NT2/D1 (cell line): Measurements from ENCODE around the gene ARHGEF4.

ENCODE experiments used
- DNase-seq: peaks from one replicate; pipeline ENCODE4 v3.0.0-alpha.2; 2011; ENCODE audit warnings: low read depth, low spot score
- H3K27me3 ChIP-seq: 2 replicates; pipeline ENCODE4 v1.6.0; 2011; ENCODE audit warnings: mild to moderate bottlenecking; ENCODE audit not compliant: insufficient read length, insufficient read depth
- H3K36me3 ChIP-seq: 2 replicates; pipeline ENCODE4 v1.6.1; 2011; ENCODE audit warnings: mild to moderate bottlenecking, low read length, mixed read lengths; ENCODE audit not compliant: insufficient read depth, insufficient read length
- H3K4me1 ChIP-seq: 2 replicates; pipeline ENCODE4 v1.5.1; 2011; ENCODE audit not compliant: insufficient read depth, insufficient read length
- H3K4me3 ChIP-seq: 2 replicates; pipeline ENCODE4 v1.5.1; 2011; ENCODE audit warnings: low read depth; ENCODE audit not compliant: insufficient read length
- H3K9ac ChIP-seq: 2 replicates; pipeline ENCODE4 v1.6.0; 2011; ENCODE audit warnings: low read depth; ENCODE audit not compliant: insufficient read length
- H3K9me3 ChIP-seq: 2 replicates; pipeline ENCODE4 v1.5.1; 2011; ENCODE audit warnings: mild to moderate bottlenecking, low read length; ENCODE audit not compliant: insufficient read depth
- SUZ12 ChIP-seq: IDR thresholded peaks from 2 replicates; pipeline ENCODE4 v1.6.1; 2011; ENCODE audit not compliant: insufficient read length, insufficient read depth; ENCODE audit errors: extremely low read depth
- YY1 ChIP-seq: IDR thresholded peaks from 2 replicates; pipeline ENCODE4 v1.6.1; 2011; ENCODE audit not compliant: insufficient read length, insufficient read depth
- ZNF274 ChIP-seq: IDR thresholded peaks from 2 replicates; pipeline ENCODE4 v1.6.1; 2011; ENCODE audit warnings: mild to moderate bottlenecking, low read depth, low read length

ARHGEF4 gene, protein sequence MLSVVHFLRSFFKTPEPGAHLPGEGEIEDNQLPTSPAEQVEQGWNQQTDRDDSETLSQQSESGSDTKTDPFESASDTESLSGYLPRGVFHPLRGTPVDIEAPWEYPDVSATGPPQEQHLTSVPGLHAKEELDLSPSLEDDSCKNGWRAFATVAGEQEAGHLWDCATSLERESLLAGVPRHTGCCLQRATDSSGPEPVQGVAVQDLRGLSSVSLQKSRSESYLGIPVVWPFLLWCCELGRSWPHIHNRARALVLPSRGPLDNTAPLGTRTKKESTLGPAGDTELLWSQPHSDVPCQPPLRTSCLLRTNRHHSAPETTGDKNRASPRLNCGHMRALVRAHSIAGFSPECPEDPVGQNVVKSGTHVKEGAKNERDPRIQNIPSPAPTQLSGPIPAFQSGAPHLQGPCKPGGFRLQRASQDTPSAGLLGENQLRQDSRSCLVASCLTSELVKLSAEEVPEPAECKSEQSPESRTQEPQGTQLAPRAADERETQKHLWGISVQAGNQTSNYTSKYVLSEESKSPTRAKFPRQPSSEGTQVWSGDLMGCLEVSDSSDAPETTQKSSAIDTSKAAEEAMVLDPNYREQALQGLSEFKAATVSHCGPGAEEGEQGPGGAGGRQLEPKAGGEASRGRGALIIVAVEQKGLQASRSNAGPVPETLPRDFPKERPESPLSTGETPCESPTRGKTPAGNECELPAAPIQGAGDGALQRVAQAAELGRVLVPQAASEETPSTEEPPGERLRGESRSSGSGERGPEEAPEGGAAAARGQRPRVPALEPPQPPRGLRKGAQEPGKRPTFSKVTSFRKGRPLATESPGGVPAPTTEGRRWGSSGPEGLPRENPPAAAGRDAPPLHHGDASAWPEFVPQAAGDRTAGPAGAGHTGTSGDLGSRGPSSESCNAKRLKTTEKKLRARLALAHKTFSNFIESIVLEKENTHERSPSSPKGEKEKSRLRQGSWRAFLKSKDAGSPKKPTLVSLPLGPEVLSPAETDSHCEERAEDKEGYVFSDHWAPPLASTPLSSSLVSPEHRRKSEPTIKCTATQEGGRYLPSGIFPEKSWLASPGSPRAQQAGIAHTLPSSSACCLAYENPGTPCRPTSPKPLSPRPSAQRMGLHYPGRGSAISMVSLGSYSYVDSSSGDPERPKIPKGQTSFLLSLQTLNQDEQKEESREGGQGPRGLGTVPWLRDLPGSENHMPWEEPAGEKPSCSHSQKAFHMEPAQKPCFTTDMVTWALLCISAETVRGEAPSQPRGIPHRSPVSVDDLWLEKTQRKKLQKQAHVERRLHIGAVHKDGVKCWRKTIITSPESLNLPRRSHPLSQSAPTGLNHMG (N-terminal part only)

GRCh38 chr2:130836501-130837174 is at the start of gene ARHGEF4:
Gene ARHGEF4 (plus strand): TSS chr2:130836914. CDS start chr2:130836954, 40 bp downstream.
- H3K4me3 ChIP-seq: peak within 1 kb of the TSS; percentile 87
- no peak for DNase-seq
- H3K4me1 ChIP-seq: peaks cover 10% of the 10 kb centered on the region
- H3K27me3 ChIP-seq: peaks cover 45% of the 10 kb centered on the region
- TF ChIP-seq SUZ12 (peak; percentile 28), YY1 (no peak), ZNF274 (no peak)
- no peaks in the 10 kb centered on the region for H3K9me3 ChIP-seq
- peaks cover 8% of the 10 kb centered on the region for H3K36me3 ChIP-seq
- H3K9ac ChIP-seq: peak within 1 kb of the TSS; percentile 86

DNA sequence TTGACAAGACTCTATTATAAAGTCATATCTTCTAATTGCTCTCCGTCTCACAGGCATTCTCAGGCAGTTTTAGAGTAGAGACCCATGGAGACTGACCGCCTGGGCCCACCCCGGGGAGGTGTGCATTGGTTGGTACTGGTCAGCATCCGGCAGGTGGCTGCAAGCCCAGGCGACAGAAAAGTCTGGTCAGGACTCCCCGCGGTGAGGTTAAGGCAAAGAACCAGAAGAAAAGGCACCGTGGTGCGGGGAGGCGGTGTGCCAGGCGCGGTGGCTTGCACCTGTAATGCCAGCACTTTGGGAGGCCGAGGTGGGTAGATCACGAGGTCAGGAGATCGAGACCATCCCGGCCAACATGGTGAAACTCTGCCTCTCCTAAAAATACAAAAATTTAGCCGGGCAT is 48.9 kb upstream of the ARHGEF4 start:
- Histone ChIP-seq H3K36me3 (no peaks in the 10 kb centered on the region), H3K4me1 (no peaks in the 10 kb centered on the region), H3K27me3 (no peaks in the 10 kb centered on the region), H3K9me3 (0 out of 2 replicates have a peak, but pooled peaks cover 10% of the 10 kb centered on the region), H3K9ac (no peak overlapping the region), H3K4me3 (no peak overlapping the region)
- TF ChIP-seq SUZ12 (no peak), ZNF274 (no peak), YY1 (no peak)
- DNase-seq: no peak

GRCh38 chr2:130790312-130790711 is 46.4 kb upstream of the ARHGEF4 start:
- Histone ChIP-seq H3K36me3 (no peaks in the 10 kb centered on the region), H3K27me3 (no peaks in the 10 kb centered on the region), H3K4me1 (peaks cover under 1% of the 10 kb centered on the region), H3K9ac (no peak overlapping the region), H3K9me3 (no peaks in the 10 kb centered on the region), H3K4me3 (no peak overlapping the region)
- TF ChIP-seq YY1: no peak
- no peak for TF ChIP-seq ZNF274
- no peak for TF ChIP-seq SUZ12
- DNase-seq: no peak

- Histone ChIP-seq H3K9me3 (no peaks in the 10 kb centered on the region), H3K36me3 (no peaks in the 10 kb centered on the region), H3K9ac (no peak overlapping the region), H3K4me1 (peaks cover 6% of the 10 kb centered on the region), H3K4me3 (no peak overlapping the region), H3K27me3 (no peaks in the 10 kb centered on the region)
- DNase-seq: no peak
- TF ChIP-seq YY1 (no peak), SUZ12 (no peak), ZNF274 (no peak)
These were observed 45.7 kb upstream of the ARHGEF4 start for GRCh38 chr2:130790804-130791616.

- no peaks in the 10 kb centered on the region for H3K36me3 ChIP-seq
- no peaks in the 10 kb centered on the region for H3K27me3 ChIP-seq
- H3K9me3 ChIP-seq: no peaks in the 10 kb centered on the region
- no peak overlapping the region for H3K9ac ChIP-seq
- DNase-seq: no peak
- TF ChIP-seq SUZ12 (no peak), ZNF274 (no peak), YY1 (no peak)
- H3K4me3 ChIP-seq: no peak overlapping the region
- peaks cover 6% of the 10 kb centered on the region for H3K4me1 ChIP-seq
These were observed 45.1 kb upstream of the ARHGEF4 start for GRCh38 chr2:130791617-130791939.

DNA sequence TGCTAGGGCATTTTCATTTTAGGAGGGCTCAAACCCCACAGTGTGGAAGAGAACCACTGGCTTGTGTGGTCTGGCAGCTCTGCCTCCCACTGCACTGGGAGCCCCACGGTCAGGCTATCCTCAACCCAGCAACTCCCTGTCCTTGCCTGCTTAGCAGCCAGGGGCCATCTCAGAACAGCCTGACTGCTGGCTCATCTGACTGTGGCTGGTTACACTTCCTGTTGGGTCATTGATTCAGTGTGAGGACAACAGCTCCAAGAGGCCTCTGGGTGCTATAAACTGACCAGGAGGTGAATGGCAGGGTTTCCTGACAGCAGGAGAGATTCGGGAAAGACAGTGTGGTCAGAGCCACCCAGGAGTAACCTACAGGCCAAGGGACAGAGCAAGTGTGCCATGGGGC is 41.3 kb upstream of the ARHGEF4 start:
- Histone ChIP-seq H3K9me3 (no peaks in the 10 kb centered on the region), H3K9ac (no peak overlapping the region), H3K36me3 (no peaks in the 10 kb centered on the region), H3K4me1 (peaks cover 15% of the 10 kb centered on the region), H3K27me3 (peaks cover 22% of the 10 kb centered on the region), H3K4me3 (no peak overlapping the region)
- DNase-seq: no peak
- no peak for TF ChIP-seq ZNF274
